OCI-LY7 (cell line): ENCODE data around the gene KRT9.
"Not testable (repeated sequence)": the region's sequence is repeated elsewhere in the genome, so short reads cannot be mapped to it uniquely, and the experiment has no call there.

Experiments used
- CTCF ChIP-seq: fragments of 200-600 bp; sonication (generic); conservative IDR thresholded peaks from 2 replicates; pipeline ENCODE4 v1.5.1; 2014; ENCODE audit warnings: mild to moderate bottlenecking, antibody characterized with exemption, low read length, moderate library complexity, mixed read lengths
- EZH2phosphoT487 ChIP-seq: fragments of 200-600 bp; sonication (generic); IDR thresholded peaks from 2 replicates; pipeline ENCODE4 v1.6.1; 2018; ENCODE audit warnings: low read depth, borderline replicate concordance, mild to moderate bottlenecking, mixed run types, antibody characterized with exemption, low read length, moderate library complexity, mixed read lengths

- TF ChIP-seq CTCF, EZH2phosphoT487: not testable (repeated sequence)
Measured at GRCh38 chr17:41542786-41543185, 29.1 kb downstream of the KRT9 start.
